Caco-2 (cell line): ENCODE data around the gene CPT1B. TPM values are rescaled to one million over a fixed set of nuclear protein-coding genes. Genes with fewer than 3 reads are reported as not detected.

ENCODE experiments used
- BruUV-seq: library from RNA; stranded (reverse); fragments of 400-500 nt; replicated peaks from 2 replicates; lab custom pipeline; 2021; lab: Mats Ljungman, UMichigan
- CTCF ChIA-PET: fragments of 300-600 bp; sonication (Branson Sonifier 250); formaldehyde crosslinking; loops from one replicate; lab custom pipeline; 2022; ENCODE audit warnings: antibody characterized with exemption; lab: Charles Lee
- POLR2A ChIA-PET: fragments of 300-600 bp; sonication (Branson Sonifier 250); formaldehyde crosslinking; loops from one replicate; lab custom pipeline; 2022; ENCODE audit warnings: antibody characterized with exemption; lab: Charles Lee
- DNase-seq, 2 experiments: peaks; one replicate each; pipeline versions ENCODE4 v3.0.0 to v3.0.0-alpha.2; 2020 to 2022
- H3K27me3 ChIP-seq: replicated peaks from 2 replicates; pipeline ENCODE4 v1.6.0; 2011; ENCODE audit warnings: low read length; ENCODE audit not compliant: control insufficient read depth, insufficient read depth
- H3K36me3 ChIP-seq: 2 replicates; pipeline ENCODE4 v1.5.1; 2011; ENCODE audit warnings: low read length; ENCODE audit not compliant: control insufficient read depth, insufficient read depth
- H3K4me1 ChIP-seq: fragments of 250-450 bp; sonication (Bioruptor Pico); 2 replicates; pipeline ENCODE4 v1.5.1; 2020; ENCODE audit warnings: mild to moderate bottlenecking
- H3K4me3 ChIP-seq: 2 replicates; pipeline ENCODE4 v1.5.1; 2011; ENCODE audit warnings: low read depth, mild to moderate bottlenecking, control low read depth, low read length
- H3K9me3 ChIP-seq: fragments of 250-450 bp; sonication (Bioruptor Pico); 2 replicates; pipeline ENCODE4 v1.5.1; 2020; ENCODE audit warnings: mild to moderate bottlenecking, moderate library complexity
- H3K27ac Mint-ChIP-seq: one replicate; pipeline ENCODE4 v1.8.0; 2022; ENCODE audit warnings: mixed read lengths; ENCODE audit not compliant: unreplicated experiment
- H3K27me3 Mint-ChIP-seq: one replicate; pipeline ENCODE4 v1.8.0; 2022; ENCODE audit warnings: mixed read lengths; ENCODE audit not compliant: insufficient read depth, unreplicated experiment
- H3K36me3 Mint-ChIP-seq: one replicate; pipeline ENCODE4 v1.8.0; 2022; ENCODE audit warnings: mild to moderate bottlenecking, mixed read lengths; ENCODE audit not compliant: insufficient read depth, unreplicated experiment
- H3K4me1 Mint-ChIP-seq: one replicate; pipeline ENCODE4 v1.8.0; 2022; ENCODE audit warnings: low read depth, mixed read lengths; ENCODE audit not compliant: unreplicated experiment
- H3K4me3 Mint-ChIP-seq: one replicate; pipeline ENCODE4 v1.8.0; 2022; ENCODE audit warnings: mild to moderate bottlenecking, moderate library complexity, mixed read lengths; ENCODE audit not compliant: unreplicated experiment
- H3K9me3 Mint-ChIP-seq: one replicate; pipeline ENCODE4 v1.8.0; 2022; ENCODE audit warnings: mixed read lengths; ENCODE audit not compliant: unreplicated experiment
- intact Hi-C: fragments of 100-400 bp; cut with micrococcal nuclease; formaldehyde crosslinking; loops from one replicate; pipeline ENCODE4 v1.10.0; 2022; ENCODE audit not compliant: unreplicated experiment
- total RNA-seq: library from RNA; stranded (reverse); gene quantifications from 2 replicates; pipeline ENCODE4 v1.2.3, GENCODE V29; 2022
- TF ChIP-seq, protein P1 (sequence below), 2 experiments: fragments of 200-600 bp in 1 of 2; IDR thresholded peaks; 1 replicate in 1 of 2; 2 replicates in 1 of 2; pipeline versions ENCODE4 v1.5.1 to v1.8.0; 2011 to 2022; ENCODE audit warnings: antibody characterized with exemption in 1 of 2, control low read depth in 1 of 2, inconsistent platforms in 1 of 2, low read depth in 1 of 2, low read length in 1 of 2, mild to moderate bottlenecking in 1 of 2, moderate library complexity in 1 of 2; ENCODE audit not compliant: insufficient read depth in 1 of 2, severe bottlenecking in 1 of 2, unreplicated experiment in 1 of 2

The CPT1B gene
- total RNA-seq, 1 experiment from 2014 or later, result 19.8 TPM

DNA sequence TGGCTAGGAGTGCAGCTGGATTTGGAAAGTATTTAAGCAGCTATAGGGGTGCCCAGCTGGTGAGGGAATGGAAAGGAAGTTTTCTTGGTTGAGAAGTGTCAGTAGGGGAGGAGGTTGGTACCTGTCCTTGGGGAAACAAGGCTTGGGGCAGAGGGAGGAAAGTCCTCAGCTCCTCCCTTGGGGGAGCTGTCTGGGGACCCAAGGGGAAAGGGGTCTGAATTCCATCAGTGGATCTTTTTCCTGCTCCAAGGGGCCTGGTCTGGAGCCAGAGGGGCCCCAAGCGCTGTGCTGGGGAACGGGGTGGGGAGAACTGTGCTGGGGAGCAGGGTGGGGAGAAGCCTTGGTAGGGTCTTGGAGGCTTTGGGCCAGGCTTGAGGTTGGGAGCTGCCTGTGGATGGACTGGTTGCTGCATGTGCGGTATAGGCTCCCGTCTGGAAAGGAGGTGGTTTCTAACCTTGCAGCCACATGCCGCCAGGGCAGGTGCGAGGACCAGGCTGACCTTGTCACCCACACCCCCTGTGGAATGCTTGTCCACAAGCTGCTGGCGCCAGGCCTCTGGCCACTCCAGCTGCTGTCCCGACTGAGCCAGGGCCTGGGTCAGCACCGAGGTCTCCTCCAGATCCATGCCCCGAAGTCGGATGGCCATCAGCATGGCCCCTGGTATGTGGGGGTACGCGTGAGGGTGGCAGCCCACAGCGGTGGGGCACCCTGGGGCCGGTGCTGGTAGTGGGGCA is 49.4 kb downstream of the CPT1B start:
- Mint-ChIP-seq H3K27ac (peak overlapping the region; percentile 69), H3K4me3 (peak overlapping the region; percentile 89), H3K9me3 (no peaks in the 10 kb centered on the region), H3K36me3 (peaks cover 59% of the 10 kb centered on the region), H3K4me1 (peaks cover 28% of the 10 kb centered on the region), H3K27me3 (no peaks in the 10 kb centered on the region)
- ChIA-PET POLR2A (no interaction called here), CTCF (interaction anchor here (0.6 to 1.4 kb wide), 2 partner anchors 21 to 91 kb away, joined by 3 to 6 read pairs; partner anchors contain the start of genes LMF2 and NCAPH2)
- TF ChIP-seq, protein P1, sequence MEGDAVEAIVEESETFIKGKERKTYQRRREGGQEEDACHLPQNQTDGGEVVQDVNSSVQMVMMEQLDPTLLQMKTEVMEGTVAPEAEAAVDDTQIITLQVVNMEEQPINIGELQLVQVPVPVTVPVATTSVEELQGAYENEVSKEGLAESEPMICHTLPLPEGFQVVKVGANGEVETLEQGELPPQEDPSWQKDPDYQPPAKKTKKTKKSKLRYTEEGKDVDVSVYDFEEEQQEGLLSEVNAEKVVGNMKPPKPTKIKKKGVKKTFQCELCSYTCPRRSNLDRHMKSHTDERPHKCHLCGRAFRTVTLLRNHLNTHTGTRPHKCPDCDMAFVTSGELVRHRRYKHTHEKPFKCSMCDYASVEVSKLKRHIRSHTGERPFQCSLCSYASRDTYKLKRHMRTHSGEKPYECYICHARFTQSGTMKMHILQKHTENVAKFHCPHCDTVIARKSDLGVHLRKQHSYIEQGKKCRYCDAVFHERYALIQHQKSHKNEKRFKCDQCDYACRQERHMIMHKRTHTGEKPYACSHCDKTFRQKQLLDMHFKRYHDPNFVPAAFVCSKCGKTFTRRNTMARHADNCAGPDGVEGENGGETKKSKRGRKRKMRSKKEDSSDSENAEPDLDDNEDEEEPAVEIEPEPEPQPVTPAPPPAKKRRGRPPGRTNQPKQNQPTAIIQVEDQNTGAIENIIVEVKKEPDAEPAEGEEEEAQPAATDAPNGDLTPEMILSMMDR (IDR thresholded peaks at IDR 0.05; ENCODE audit: insufficient read depth in 1 of 2, low read depth in 1 of 2, low read length in 1 of 2, severe bottlenecking in 1 of 2, unreplicated experiment in 1 of 2), result no peak
- DNase-seq, result peak; percentile 39 to 55
- no peaks in the 10 kb centered on the region for H3K9me3 ChIP-seq
- intact Hi-C loops, result loop anchor here (5.0 kb wide), 1 partner anchor 53 kb away; the partner anchor contains the start of gene CHKB
- H3K4me3 ChIP-seq, result no peak overlapping the region
- BruUV-seq, result no TSS peak
- no peaks in the 10 kb centered on the region for H3K27me3 ChIP-seq
- peaks cover 35% of the 10 kb centered on the region for H3K4me1 ChIP-seq
- H3K36me3 ChIP-seq, result no peaks in the 10 kb centered on the region

DNA sequence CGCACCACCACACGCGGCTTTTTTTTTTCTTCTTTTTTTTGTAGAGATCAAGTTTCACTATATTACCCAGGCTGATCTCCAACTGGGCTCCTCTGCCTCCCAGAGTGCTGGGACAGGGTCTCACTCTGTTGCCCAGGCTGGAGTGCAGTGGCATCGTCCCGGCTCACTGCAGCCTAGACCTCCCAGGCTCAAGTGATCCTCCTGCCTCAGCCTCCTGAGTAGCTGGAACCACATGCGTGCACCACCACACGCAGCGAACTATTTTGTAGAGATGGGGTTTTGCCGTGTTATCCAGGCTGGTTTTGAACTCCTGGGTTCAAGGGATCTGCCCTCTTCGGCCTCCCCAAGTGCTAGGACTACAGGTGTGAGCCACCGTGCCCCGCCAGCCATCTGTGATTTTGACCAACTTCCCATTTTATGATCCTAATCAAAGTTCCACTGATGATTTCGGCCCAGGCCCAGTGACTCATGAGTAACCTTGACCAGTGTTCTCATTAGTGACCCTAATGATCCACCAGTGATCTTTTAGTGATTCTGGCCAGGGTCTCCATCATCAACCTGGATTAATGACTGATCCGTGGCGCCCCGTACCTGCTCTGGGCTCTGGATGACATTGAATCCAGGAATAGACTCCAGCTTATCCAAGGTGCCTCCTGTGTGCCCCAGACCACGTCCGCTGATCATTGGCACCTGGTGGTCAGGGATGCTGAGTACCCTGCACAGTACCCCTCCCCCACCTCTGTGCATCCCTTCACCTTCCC is 50.1 kb downstream of the CPT1B start:
- Mint-ChIP-seq H3K4me3 (peak overlapping the region; percentile 89), H3K9me3 (no peaks in the 10 kb centered on the region), H3K27ac (peak overlapping the region; percentile 69), H3K27me3 (no peaks in the 10 kb centered on the region), H3K4me1 (peaks cover 21% of the 10 kb centered on the region), H3K36me3 (peaks cover 59% of the 10 kb centered on the region)
- POLR2A ChIA-PET, result no interaction called here
- Histone ChIP-seq H3K27me3 (no peaks in the 10 kb centered on the region), H3K4me1 (peaks cover 29% of the 10 kb centered on the region), H3K9me3 (no peaks in the 10 kb centered on the region), H3K36me3 (no peaks in the 10 kb centered on the region), H3K4me3 (no peak overlapping the region)
- CTCF ChIA-PET, result interaction anchor here (1.4 kb wide), 1 partner anchor 20 kb away, joined by 3 read pairs; the partner anchor contains the start of genes LMF2 and NCAPH2
- DNase-seq, result peak in 1 of 2 experiments; percentile 28
- TF ChIP-seq, protein P1 (IDR thresholded peaks at IDR 0.05; ENCODE audit: insufficient read depth in 1 of 2, low read depth in 1 of 2, low read length in 1 of 2, severe bottlenecking in 1 of 2, unreplicated experiment in 1 of 2), result no peak
- no TSS peak for BruUV-seq
- intact Hi-C loops, result loop anchor here (5.0 kb wide), 1 partner anchor 54 kb away; the partner anchor contains the start of gene CHKB
